IPS DF 6.9 (cell line): Measurements from ENCODE around the gene ENTPD8.
"Not testable (repeated sequence)": the region's sequence is repeated elsewhere in the genome, so short reads cannot be mapped to it uniquely, and the experiment has no call there.

Experiments used
- DNase-seq: peaks from one replicate; pipeline ENCODE4 v3.0.0-alpha.2; 2013; ENCODE audit warnings: low read depth, low spot score
- H3K27ac ChIP-seq: one replicate; pipeline ENCODE4 v1.5.1; 2013; ENCODE audit warnings: low read length, control low read depth
- H3K27me3 ChIP-seq: 2 replicates; pipeline ENCODE4 v1.6.1; 2013; ENCODE audit warnings: mild to moderate bottlenecking, low read length; ENCODE audit not compliant: control insufficient read depth, insufficient read depth
- H3K36me3 ChIP-seq: 2 replicates; pipeline ENCODE4 v1.6.1; 2013; ENCODE audit warnings: low read length; ENCODE audit not compliant: control insufficient read depth, insufficient read depth
- H3K4me1 ChIP-seq: 2 replicates; pipeline ENCODE4 v1.6.1; 2013; ENCODE audit warnings: low read length; ENCODE audit not compliant: control insufficient read depth, insufficient read depth
- H3K4me3 ChIP-seq: 2 replicates; pipeline ENCODE4 v1.5.1; 2013; ENCODE audit warnings: mild to moderate bottlenecking, low read length
- H3K9me3 ChIP-seq: 2 replicates; pipeline ENCODE4 v1.6.1; 2013; ENCODE audit warnings: low read length, inconsistent platforms; ENCODE audit not compliant: control insufficient read depth, insufficient read depth
- WGBS: extraction: QIAGEN DNeasy Blood & Tissue Kit; methylation state at CpG from one replicate; pipeline ENCODE4 v1.1.7; 2013; ENCODE audit warnings: mixed read lengths, missing lambda C conversion rate; ENCODE audit not compliant: insufficient read length, insufficient coverage; 5-methylcytosine and 5-hydroxymethylcytosine counted together

ENTPD8 gene

GRCh38 chr9:137452006-137452760, 11.0 kb upstream of the ENTPD8 start:
- peaks cover 21% of the 10 kb centered on the region for H3K36me3 ChIP-seq
- peaks cover 9% of the 10 kb centered on the region for H3K4me1 ChIP-seq
- WGBS = no CpG with 5 or more reads among the region's 17 CpGs
- DNase-seq = no peak
- no peaks in the 10 kb centered on the region for H3K9me3 ChIP-seq
- H3K4me3 ChIP-seq = no peak overlapping the region
- H3K27ac ChIP-seq = no peak overlapping the region
- H3K27me3 ChIP-seq = no peaks in the 10 kb centered on the region

GRCh38 chr9:137451264-137452005, 10.3 kb upstream of the ENTPD8 start:
- 100% methylated on average over 2 of the region's 31 CpGs for WGBS
- H3K4me1 ChIP-seq, DNase-seq, H3K27ac ChIP-seq, H3K27me3 ChIP-seq, H3K9me3 ChIP-seq, H3K4me3 ChIP-seq: not testable (repeated sequence)
- peaks cover 20% of the 10 kb centered on the region for H3K36me3 ChIP-seq

- H3K9me3 ChIP-seq, H3K4me3 ChIP-seq, H3K27me3 ChIP-seq, H3K4me1 ChIP-seq, DNase-seq, H3K27ac ChIP-seq: not testable (repeated sequence)
- WGBS = no CpG with 5 or more reads among the region's 24 CpGs
- peaks cover 20% of the 10 kb centered on the region for H3K36me3 ChIP-seq
These were observed 9.5 kb upstream of the ENTPD8 start for GRCh38 chr9:137450539-137451222.

GRCh38 chr9:137449931-137450538, 8.9 kb upstream of the ENTPD8 start:
- no CpG with 5 or more reads among the region's 18 CpGs for WGBS
- H3K4me1 ChIP-seq = peaks cover 9% of the 10 kb centered on the region
- no peaks in the 10 kb centered on the region for H3K27me3 ChIP-seq
- no peak for DNase-seq
- H3K9me3 ChIP-seq = no peaks in the 10 kb centered on the region
- H3K4me3 ChIP-seq = no peak overlapping the region
- peaks cover 16% of the 10 kb centered on the region for H3K36me3 ChIP-seq
- no peak overlapping the region for H3K27ac ChIP-seq

- Histone ChIP-seq H3K27ac (no peak overlapping the region), H3K9me3 (no peaks in the 10 kb centered on the region), H3K4me1 (peaks cover 2% of the 10 kb centered on the region), H3K27me3 (no peaks in the 10 kb centered on the region), H3K4me3 (no peak overlapping the region), H3K36me3 (peaks cover 16% of the 10 kb centered on the region)
- WGBS = no CpG with 5 or more reads among the region's 36 CpGs
- DNase-seq = no peak
These were observed 8.1 kb upstream of the ENTPD8 start for GRCh38 chr9:137449081-137449844.

- Histone ChIP-seq H3K36me3 (peaks cover 16% of the 10 kb centered on the region), H3K9me3 (no peaks in the 10 kb centered on the region), H3K4me3 (no peak overlapping the region), H3K4me1 (peaks cover 2% of the 10 kb centered on the region; the same call in 1 of the 2 replicates), H3K27ac (no peak overlapping the region), H3K27me3 (no peaks in the 10 kb centered on the region)
- no peak for DNase-seq
- no CpG with 5 or more reads among the region's 16 CpGs for WGBS
These were observed 7.4 kb upstream of the ENTPD8 start for GRCh38 chr9:137448602-137448962.

- H3K27me3 ChIP-seq = no peaks in the 10 kb centered on the region
- no CpG with 5 or more reads among the region's 27 CpGs for WGBS
These were observed 6.8 kb upstream of the ENTPD8 start for GRCh38 chr9:137447722-137448601.

GRCh38 chr9:137446851-137447471, 5.8 kb upstream of the ENTPD8 start:
- H3K27ac ChIP-seq = no peak overlapping the region
- WGBS = no CpG with 5 or more reads among the region's 21 CpGs
- no peak overlapping the region for H3K4me3 ChIP-seq
- H3K36me3 ChIP-seq = peaks cover 14% of the 10 kb centered on the region
- no peaks in the 10 kb centered on the region for H3K9me3 ChIP-seq
- H3K4me1 ChIP-seq = no peaks in the 10 kb centered on the region; the same call in 1 of the 2 replicates
- no peaks in the 10 kb centered on the region for H3K27me3 ChIP-seq
- no peak for DNase-seq

More at GRCh38 chr9:137447722-137448601, 6.8 kb upstream of the ENTPD8 start:
- Histone ChIP-seq H3K36me3 (peaks cover 16% of the 10 kb centered on the region), H3K4me3 (no peak overlapping the region; the same call in 1 of the 2 replicates), H3K27ac (no peak overlapping the region), H3K9me3 (no peaks in the 10 kb centered on the region), H3K4me1 (no peaks in the 10 kb centered on the region; the same call in 1 of the 2 replicates)
- DNase-seq = no peak

- no peak for DNase-seq
These were observed 4.8 kb upstream of the ENTPD8 start for GRCh38 chr9:137445930-137446431.

More at GRCh38 chr9:137445930-137446431, 4.8 kb upstream of the ENTPD8 start:
- H3K36me3 ChIP-seq = peaks cover 14% of the 10 kb centered on the region
- no peaks in the 10 kb centered on the region for H3K27me3 ChIP-seq
- H3K9me3 ChIP-seq = no peaks in the 10 kb centered on the region
- WGBS = no CpG with 5 or more reads among the region's 19 CpGs
- H3K4me3 ChIP-seq = no peak overlapping the region
- no peaks in the 10 kb centered on the region; the same call in 1 of the 2 replicates for H3K4me1 ChIP-seq
- no peak overlapping the region for H3K27ac ChIP-seq
